ENCODE results near the gene NUP54.

NUP54 gene

DNA sequence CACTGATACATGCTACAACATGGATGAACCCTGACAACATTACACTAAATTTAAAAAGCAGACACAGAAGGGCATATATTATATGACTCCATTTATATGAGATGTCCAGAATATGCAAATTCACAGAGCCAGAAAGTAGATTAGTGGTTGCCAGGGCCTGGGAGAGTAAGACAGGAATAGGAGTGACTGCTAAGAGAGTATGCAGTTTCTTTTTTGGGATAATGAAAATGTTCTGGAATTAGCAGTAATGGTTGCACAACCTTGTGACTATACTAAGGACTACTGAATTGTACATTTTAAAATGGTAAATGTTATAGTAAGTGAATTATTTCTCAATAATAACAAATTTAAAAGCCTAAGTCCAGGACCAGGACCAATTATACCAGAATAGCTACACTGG is 29.5 kb upstream of the NUP54 start:
- no peaks in the 10 kb centered on the region for H3K9me3 Mint-ChIP-seq
- ATAC-seq (replicated peaks) = no peak
- no peak for DNase-seq
- H3K27ac Mint-ChIP-seq = no peak overlapping the region
- no peak overlapping the region for H3K4me3 Mint-ChIP-seq
- peaks cover 26% of the 10 kb centered on the region for H3K36me3 Mint-ChIP-seq (ENCODE audit: insufficient read depth)
- H3K27me3 Mint-ChIP-seq = no peaks in the 10 kb centered on the region
- H3K4me1 Mint-ChIP-seq (ENCODE audit: low read depth in 2 of 2) = peaks cover 0 to 9% of the 10 kb centered on the region in 2 donors

- no peak for DNase-seq
- peaks cover 36% of the 10 kb centered on the region for H3K36me3 Mint-ChIP-seq (ENCODE audit: insufficient read depth)
- H3K4me1 Mint-ChIP-seq (ENCODE audit: low read depth in 2 of 2) = peaks cover 0 to 9% of the 10 kb centered on the region in 2 donors
- H3K4me3 Mint-ChIP-seq = no peak overlapping the region
- no peak for ATAC-seq (replicated peaks)
- no peak overlapping the region for H3K27ac Mint-ChIP-seq
- no peaks in the 10 kb centered on the region for H3K9me3 Mint-ChIP-seq
- H3K27me3 Mint-ChIP-seq = no peaks in the 10 kb centered on the region
Observed at GRCh38 chr4:76175336-76175735, 27.1 kb upstream of the NUP54 start.

- Mint-ChIP-seq H3K36me3 (ENCODE audit: insufficient read depth) (peaks cover 36% of the 10 kb centered on the region), H3K4me3 (no peak overlapping the region), H3K27ac (no peak overlapping the region), H3K27me3 (no peaks in the 10 kb centered on the region), H3K9me3 (no peaks in the 10 kb centered on the region), H3K4me1 (ENCODE audit: low read depth in 2 of 2) (peaks cover 0 to 9% of the 10 kb centered on the region in 2 donors)
- no peak for ATAC-seq (replicated peaks)
- no peak for DNase-seq
Observed at GRCh38 chr4:76174216-76174615, 26.0 kb upstream of the NUP54 start.

GRCh38 chr4:76168688-76169087 is 20.5 kb upstream of the NUP54 start:
- ATAC-seq (replicated peaks) (no peak), DNase-seq (no peak)
- no peaks in the 10 kb centered on the region for H3K4me1 Mint-ChIP-seq (ENCODE audit: low read depth in 2 of 2)
- H3K36me3 Mint-ChIP-seq (ENCODE audit: insufficient read depth) = peaks cover 33% of the 10 kb centered on the region
- H3K9me3 Mint-ChIP-seq = no peaks in the 10 kb centered on the region
- no peak overlapping the region for H3K27ac Mint-ChIP-seq
- no peaks in the 10 kb centered on the region for H3K27me3 Mint-ChIP-seq
- no peak overlapping the region for H3K4me3 Mint-ChIP-seq

- Mint-ChIP-seq H3K27me3 (no peaks in the 10 kb centered on the region), H3K9me3 (no peaks in the 10 kb centered on the region), H3K4me1 (ENCODE audit: low read depth in 2 of 2) (no peaks in the 10 kb centered on the region), H3K4me3 (no peak overlapping the region), H3K36me3 (ENCODE audit: insufficient read depth) (peaks cover 27% of the 10 kb centered on the region), H3K27ac (no peak overlapping the region)
- ATAC-seq (replicated peaks) (no peak), DNase-seq (no peak)
Observed at GRCh38 chr4:76166480-76166879, 18.3 kb upstream of the NUP54 start.

GRCh38 chr4:76160355-76160754 is 12.2 kb upstream of the NUP54 start:
- no peak for DNase-seq
- H3K27me3 Mint-ChIP-seq = no peaks in the 10 kb centered on the region
- H3K4me3 Mint-ChIP-seq = no peak overlapping the region
- peaks cover 15% of the 10 kb centered on the region for H3K36me3 Mint-ChIP-seq (ENCODE audit: insufficient read depth)
- H3K27ac Mint-ChIP-seq = peak overlapping the region in 1 of 2 donors; percentile 41
- ATAC-seq (replicated peaks) = no peak
- no peaks in the 10 kb centered on the region for H3K9me3 Mint-ChIP-seq
- no peaks in the 10 kb centered on the region for H3K4me1 Mint-ChIP-seq (ENCODE audit: low read depth in 2 of 2)

DNA sequence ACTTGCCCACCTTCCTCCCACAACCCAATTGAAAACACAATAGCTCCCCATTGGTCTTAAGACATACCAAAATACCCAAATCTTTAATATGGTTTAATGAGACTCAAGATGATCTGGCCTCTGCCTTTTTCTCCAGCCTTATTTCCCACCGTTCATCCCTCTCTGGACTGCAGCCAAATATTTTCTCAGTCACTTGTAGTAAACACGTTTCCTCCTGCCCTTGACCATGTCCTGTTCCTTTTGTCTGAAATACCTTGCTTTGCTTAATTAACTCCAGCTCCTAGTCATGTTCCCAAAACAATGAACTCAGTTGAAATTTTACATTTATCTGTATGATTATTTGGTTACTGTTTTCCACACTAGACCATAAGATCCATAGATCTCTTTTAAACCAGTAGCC is 8.4 kb upstream of the NUP54 start:
- H3K36me3 Mint-ChIP-seq (ENCODE audit: insufficient read depth) = peaks cover 6% of the 10 kb centered on the region
- H3K27me3 Mint-ChIP-seq = no peaks in the 10 kb centered on the region
- H3K4me1 Mint-ChIP-seq (ENCODE audit: low read depth in 2 of 2) = no peaks in the 10 kb centered on the region
- DNase-seq (no peak), ATAC-seq (replicated peaks) (no peak)
- no peak overlapping the region for H3K4me3 Mint-ChIP-seq
- H3K9me3 Mint-ChIP-seq = peaks cover 4 to 7% of the 10 kb centered on the region in 2 donors
- H3K27ac Mint-ChIP-seq = no peak overlapping the region

DNA sequence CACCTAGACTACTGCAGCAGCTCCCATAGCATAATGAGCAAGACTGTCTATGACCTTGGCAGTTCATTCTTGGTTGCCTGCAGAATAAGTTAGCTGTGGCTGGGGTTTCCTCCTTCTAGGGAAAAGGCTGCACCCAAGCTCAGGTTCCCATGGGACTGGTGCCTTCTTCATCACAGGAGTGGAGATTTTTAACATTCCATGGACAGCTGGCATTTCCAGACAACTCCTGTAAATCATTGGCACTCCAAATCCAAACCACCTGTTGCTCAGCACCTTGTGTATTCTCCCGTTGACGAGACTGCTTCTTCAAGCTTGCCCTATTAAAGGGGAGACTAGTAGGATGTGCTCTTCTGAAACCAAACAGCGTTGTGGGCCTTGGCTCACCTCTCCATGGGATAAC is 7.8 kb upstream of the NUP54 start:
- H3K4me1 Mint-ChIP-seq (ENCODE audit: low read depth in 2 of 2) = no peaks in the 10 kb centered on the region
- H3K4me3 Mint-ChIP-seq = no peak overlapping the region
- H3K27me3 Mint-ChIP-seq = no peaks in the 10 kb centered on the region
- H3K36me3 Mint-ChIP-seq (ENCODE audit: insufficient read depth) = peaks cover 6% of the 10 kb centered on the region
- ATAC-seq (replicated peaks) (no peak), DNase-seq (no peak)
- H3K27ac Mint-ChIP-seq = no peak overlapping the region
- peaks cover 4 to 7% of the 10 kb centered on the region in 2 donors for H3K9me3 Mint-ChIP-seq

- Mint-ChIP-seq H3K4me3 (no peak overlapping the region), H3K36me3 (ENCODE audit: insufficient read depth) (peaks cover 5% of the 10 kb centered on the region), H3K4me1 (ENCODE audit: low read depth in 2 of 2) (peaks cover 9% of the 10 kb centered on the region in 2 donors), H3K9me3 (peaks cover 4 to 7% of the 10 kb centered on the region in 2 donors), H3K27me3 (no peaks in the 10 kb centered on the region), H3K27ac (no peak overlapping the region)
- ATAC-seq (replicated peaks) (no peak), DNase-seq (no peak)
Observed at GRCh38 chr4:76153356-76153755, 5.2 kb upstream of the NUP54 start.

DNA sequence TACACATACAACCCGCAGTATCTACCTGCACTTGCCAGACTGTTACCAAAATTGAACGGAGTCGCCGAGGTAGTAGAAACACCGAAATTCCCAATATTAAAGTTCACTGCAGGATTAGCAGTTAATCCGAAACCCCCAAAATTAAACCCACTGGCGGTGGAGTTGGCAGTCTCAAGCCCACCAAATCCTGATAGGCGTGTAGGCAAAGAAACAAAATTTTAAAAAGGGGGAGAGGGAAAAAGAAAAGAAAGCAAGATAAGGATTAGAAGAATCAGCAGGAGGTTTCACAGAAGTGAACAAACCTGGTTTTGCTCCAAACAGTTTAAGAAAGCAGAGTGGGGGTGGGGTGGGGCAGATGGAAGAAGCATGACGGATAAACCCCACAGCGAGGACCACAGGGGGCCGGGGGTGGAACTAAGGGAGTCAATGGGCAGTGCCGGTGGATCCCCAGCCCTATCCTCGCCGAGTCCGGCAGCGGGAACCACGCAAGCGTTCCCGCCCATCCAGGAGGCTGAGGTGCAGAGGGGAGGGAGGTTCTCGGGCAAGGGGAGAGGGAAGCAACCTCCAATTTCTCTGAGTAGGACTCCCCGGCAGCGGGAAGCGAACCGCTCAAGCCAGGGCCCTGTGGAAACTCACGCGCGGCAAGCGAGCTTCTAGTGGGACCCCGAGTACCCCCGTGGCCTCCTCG is 599 bp downstream of the NUP54 start:
- Mint-ChIP-seq H3K36me3 (ENCODE audit: insufficient read depth) (peaks cover 37% of the 10 kb centered on the region), H3K27ac (peak overlapping the region; percentile 92 to 98), H3K9me3 (no peaks in the 10 kb centered on the region), H3K27me3 (no peaks in the 10 kb centered on the region), H3K4me3 (peak overlapping the region; percentile 94 to 97), H3K4me1 (ENCODE audit: low read depth in 2 of 2) (peaks cover 14 to 40% of the 10 kb centered on the region in 2 donors)
- ATAC-seq (replicated peaks) (peak; percentile 19), DNase-seq (no peak)

- no peak for ATAC-seq (replicated peaks)
- Mint-ChIP-seq H3K4me3 (no peak overlapping the region), H3K27ac (no peak overlapping the region), H3K36me3 (ENCODE audit: insufficient read depth) (peaks cover 58% of the 10 kb centered on the region), H3K27me3 (no peaks in the 10 kb centered on the region), H3K9me3 (no peaks in the 10 kb centered on the region), H3K4me1 (ENCODE audit: low read depth in 2 of 2) (peaks cover 17 to 47% of the 10 kb centered on the region in 2 donors)
- DNase-seq = no peak
Observed at GRCh38 chr4:76144546-76144945, 3.7 kb downstream of the NUP54 start.

DNA sequence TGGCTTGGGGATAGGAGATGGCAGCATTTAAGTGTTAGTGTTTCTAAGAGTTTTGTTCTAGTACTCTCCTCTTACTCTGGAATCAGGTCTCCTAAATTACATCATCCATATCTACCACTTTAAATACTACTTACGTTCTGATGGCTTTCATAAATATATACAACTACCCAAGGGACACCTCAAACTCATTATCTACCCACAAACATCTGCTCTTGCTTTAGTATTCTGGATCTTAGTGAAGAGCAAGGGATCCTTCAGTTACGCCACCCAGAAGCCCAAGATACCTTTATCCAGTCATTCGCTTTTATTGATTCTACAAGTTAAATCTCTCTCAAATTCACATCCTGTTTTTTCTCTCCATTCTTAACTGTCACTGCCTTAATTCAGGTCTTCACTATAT is 7.0 kb downstream of the NUP54 start:
- Mint-ChIP-seq H3K4me3 (no peak overlapping the region), H3K27ac (no peak overlapping the region), H3K36me3 (ENCODE audit: insufficient read depth) (peaks cover 52% of the 10 kb centered on the region), H3K4me1 (ENCODE audit: low read depth in 2 of 2) (peaks cover 15 to 41% of the 10 kb centered on the region in 2 donors), H3K27me3 (no peaks in the 10 kb centered on the region), H3K9me3 (no peaks in the 10 kb centered on the region)
- ATAC-seq (replicated peaks) (no peak), DNase-seq (no peak)

GRCh38 chr4:76127754-76128153 is 20.4 kb downstream of the NUP54 start:
- Mint-ChIP-seq H3K27ac (peak overlapping the region in 1 of 2 donors; percentile 77), H3K36me3 (ENCODE audit: insufficient read depth) (peaks cover 59% of the 10 kb centered on the region), H3K9me3 (no peaks in the 10 kb centered on the region)

GRCh38 chr4:76125816-76126215 is 22.4 kb downstream of the NUP54 start:
- DNase-seq (no peak), ATAC-seq (replicated peaks) (no peak)
- Mint-ChIP-seq H3K4me1 (ENCODE audit: low read depth in 2 of 2) (peaks cover 4 to 11% of the 10 kb centered on the region in 2 donors), H3K9me3 (no peaks in the 10 kb centered on the region), H3K27me3 (no peaks in the 10 kb centered on the region), H3K36me3 (ENCODE audit: insufficient read depth) (peaks cover 65% of the 10 kb centered on the region), H3K4me3 (no peak overlapping the region), H3K27ac (peak overlapping the region in 1 of 2 donors; percentile 22)

More at GRCh38 chr4:76127754-76128153, 20.4 kb downstream of the NUP54 start:
- Mint-ChIP-seq H3K4me1 (ENCODE audit: low read depth in 2 of 2) (peaks cover 4 to 11% of the 10 kb centered on the region in 2 donors), H3K27me3 (no peaks in the 10 kb centered on the region), H3K4me3 (no peak overlapping the region)
- DNase-seq (no peak), ATAC-seq (replicated peaks) (no peak)

All from effector memory CD8-positive, alpha-beta T cell (primary cell).